Osteoblast (primary cell): Measurements from ENCODE around the gene FILIP1L. TPM values are rescaled to one million over a fixed set of nuclear protein-coding genes. Genes with fewer than 3 reads are reported as not detected.

Experiments
- DNase-seq: peaks from one replicate; pipeline ENCODE4 v3.0.0; 2011; ENCODE audit warnings: low spot score, mixed read lengths; ENCODE audit not compliant: insufficient read length; ENCODE audit errors: missing footprints
- H2AFZ ChIP-seq: 2 replicates; pipeline ENCODE4 v1.6.0; 2011; ENCODE audit warnings: mild to moderate bottlenecking, low read length
- H3K27ac ChIP-seq: 2 replicates; pipeline ENCODE4 v1.5.1; 2011; ENCODE audit warnings: mild to moderate bottlenecking, low read depth, low read length, moderate library complexity
- H3K27me3 ChIP-seq: 2 replicates; pipeline ENCODE4 v1.6.0; 2012; ENCODE audit warnings: mild to moderate bottlenecking, control low read depth, inconsistent platforms, low read length, moderate library complexity; ENCODE audit not compliant: insufficient read depth
- H3K36me3 ChIP-seq: 2 replicates; pipeline ENCODE4 v1.5.1; 2011; ENCODE audit warnings: mild to moderate bottlenecking, low read length, control low read depth, moderate library complexity; ENCODE audit not compliant: insufficient read depth
- H3K4me1 ChIP-seq: 2 replicates; pipeline ENCODE4 v1.5.1; 2011; ENCODE audit warnings: mild to moderate bottlenecking, low read length, control low read depth, moderate library complexity; ENCODE audit not compliant: insufficient read depth
- H3K4me2 ChIP-seq: 2 replicates; pipeline ENCODE4 v1.6.0; 2011; ENCODE audit warnings: mild to moderate bottlenecking, low read length; ENCODE audit not compliant: insufficient read depth
- H3K4me3 ChIP-seq: fragments of 200-600 bp; sonication (generic); 3 replicates; pipeline ENCODE4 v1.5.1; 2012; ENCODE audit warnings: mild to moderate bottlenecking, low read length, inconsistent platforms; ENCODE audit not compliant: insufficient read depth
- H3K79me2 ChIP-seq: 2 replicates; pipeline ENCODE4 v1.6.0; 2012; ENCODE audit warnings: mild to moderate bottlenecking, low read length, control low read depth, inconsistent platforms; ENCODE audit not compliant: insufficient read depth
- H3K9me3 ChIP-seq: 2 replicates; pipeline ENCODE4 v1.5.1; 2011; ENCODE audit warnings: low read depth, low read length, control low read depth
- H4K20me1 ChIP-seq: 2 replicates; pipeline ENCODE4 v1.6.0; 2012; ENCODE audit warnings: mild to moderate bottlenecking, low read length, control low read depth; ENCODE audit not compliant: insufficient read depth
- CTCF ChIP-seq: IDR thresholded peaks from 2 replicates; pipeline ENCODE4 v1.5.1; 2011; ENCODE audit warnings: mild to moderate bottlenecking, low read depth, low read length, moderate library complexity; ENCODE audit errors: extremely low read depth
- total RNA-seq: library from RNA; depleted of rRNA; stranded (reverse); fragments of >200 nt; gene quantifications from 2 replicates; pipeline ENCODE4 v1.2.3, GENCODE V29; 2012

Gene FILIP1L
- total RNA-seq, 1 donor = 5.8 TPM

GRCh38 chr3:99817047-99817436, 297.3 kb downstream of the FILIP1L start:
- H3K4me3 ChIP-seq = peak overlapping the region; percentile 88
- peak overlapping the region; percentile 97 for H2AFZ ChIP-seq
- peak overlapping the region; percentile 98 for H3K27ac ChIP-seq
- H3K4me2 ChIP-seq = peak overlapping the region; percentile 86
- no peak for TF ChIP-seq CTCF
- no peaks in the 10 kb centered on the region for H3K27me3 ChIP-seq
- no peaks in the 10 kb centered on the region for H4K20me1 ChIP-seq
- H3K79me2 ChIP-seq = peaks cover 15% of the 10 kb centered on the region
- peaks cover 14% of the 10 kb centered on the region for H3K4me1 ChIP-seq
- peak; percentile 46 for DNase-seq
- H3K36me3 ChIP-seq = no peaks in the 10 kb centered on the region
- H3K9me3 ChIP-seq = no peaks in the 10 kb centered on the region

DNA sequence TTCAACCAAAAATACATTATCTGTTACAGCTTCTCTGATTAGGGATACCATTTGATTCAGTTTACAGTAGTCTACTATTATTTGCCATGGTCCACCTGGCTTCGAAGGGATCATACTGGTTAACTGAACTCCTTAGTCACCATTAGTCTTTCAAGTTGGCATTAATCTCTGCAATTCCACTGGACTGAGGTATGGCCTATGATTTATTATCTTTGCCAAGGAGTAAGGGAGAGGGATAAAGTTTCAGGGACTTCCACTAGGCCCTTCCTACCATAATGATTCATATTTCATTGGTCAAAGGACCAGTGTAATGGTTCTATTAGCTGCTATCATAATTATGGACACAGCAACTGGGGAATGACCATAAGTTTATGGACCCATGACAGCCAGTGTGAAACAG, 303.9 kb downstream of the FILIP1L start:
- Histone ChIP-seq H3K4me1 (no peaks in the 10 kb centered on the region), H3K79me2 (no peaks in the 10 kb centered on the region)
- no peak for TF ChIP-seq CTCF

GRCh38 chr3:99809565-99809964, 304.7 kb downstream of the FILIP1L start:
- Histone ChIP-seq H4K20me1 (no peaks in the 10 kb centered on the region), H3K4me2 (no peak overlapping the region), H3K4me3 (no peak overlapping the region), H3K36me3 (no peaks in the 10 kb centered on the region), H3K27ac (no peak overlapping the region), H3K4me1 (no peaks in the 10 kb centered on the region), H3K79me2 (no peaks in the 10 kb centered on the region), H2AFZ (no peak overlapping the region), H3K9me3 (peaks cover 3% of the 10 kb centered on the region), H3K27me3 (no peaks in the 10 kb centered on the region)
- DNase-seq = no peak
- TF ChIP-seq CTCF = no peak

More for the DNA sequence above, 303.9 kb downstream of the FILIP1L start:
- H4K20me1 ChIP-seq = no peaks in the 10 kb centered on the region
- H3K4me2 ChIP-seq = no peak overlapping the region
- no peak overlapping the region for H3K27ac ChIP-seq
- H3K9me3 ChIP-seq = no peaks in the 10 kb centered on the region
- H3K4me3 ChIP-seq = no peak overlapping the region
- DNase-seq = no peak
- H2AFZ ChIP-seq = no peak overlapping the region
- no peaks in the 10 kb centered on the region for H3K36me3 ChIP-seq
- H3K27me3 ChIP-seq = no peaks in the 10 kb centered on the region

DNA sequence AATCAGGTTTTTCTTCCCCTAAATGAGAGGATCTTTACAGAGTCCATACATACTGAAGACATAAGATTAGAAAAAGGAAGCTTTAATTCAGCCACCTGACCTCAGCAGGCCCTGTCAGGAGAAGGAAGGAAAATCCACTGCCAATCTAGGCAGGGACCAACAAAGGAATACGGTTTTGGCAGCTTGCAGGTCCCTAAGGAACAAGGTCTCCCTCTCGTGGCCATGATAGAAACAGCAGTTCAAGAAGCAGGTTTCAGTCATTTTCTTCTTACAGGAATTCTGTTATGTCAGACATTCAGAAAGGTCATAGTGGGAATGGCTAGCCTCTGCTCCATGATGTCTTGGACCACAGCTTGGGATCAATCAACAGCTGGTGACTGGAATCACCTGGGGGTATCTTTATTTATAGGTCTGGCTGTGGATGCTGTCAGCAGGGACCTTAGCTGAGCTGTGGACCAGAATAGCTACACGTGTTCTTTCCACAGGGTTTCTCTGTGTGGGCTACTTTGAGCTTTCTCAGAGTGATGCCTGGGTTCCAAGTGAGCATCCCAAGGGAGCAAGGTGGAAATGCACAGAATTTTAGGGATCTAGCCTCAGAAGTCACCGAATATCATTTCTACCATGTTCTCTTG, 306.0 kb downstream of the FILIP1L start:
- Histone ChIP-seq H3K79me2 (no peaks in the 10 kb centered on the region), H3K27ac (no peak overlapping the region), H3K36me3 (no peaks in the 10 kb centered on the region), H4K20me1 (no peaks in the 10 kb centered on the region), H3K4me2 (no peak overlapping the region), H3K27me3 (no peaks in the 10 kb centered on the region), H3K4me3 (no peak overlapping the region), H3K9me3 (peaks cover 3% of the 10 kb centered on the region), H3K4me1 (no peaks in the 10 kb centered on the region), H2AFZ (no peak overlapping the region)
- TF ChIP-seq CTCF = peak; percentile 94
- peak; percentile 62 for DNase-seq
